ENCODE results near the gene CRELD1.

- TF ChIP-seq CTCF (IDR thresholded peaks at IDR 0.05; ENCODE audit: poor library complexity) (no peak), EZH2 (IDR thresholded peaks at IDR 0.05; ENCODE audit: borderline replicate concordance) (no peak)
Observed at GRCh38 chr3:9903238-9903624, 30.4 kb upstream of the CRELD1 start.

All from hepatocyte (in vitro differentiated cells).